Activated CD8-positive, alpha-beta T cell treated with anti-CD3 and anti-CD28 coated beads for 36 hours (primary cell): ENCODE measurements around the gene CDH13. TPM values are rescaled to one million over a fixed set of nuclear protein-coding genes. Genes with fewer than 3 reads are reported as not detected.

Experiments used
- ATAC-seq: fragments of 200-7000 bp; cut with Tn5 transposase; one replicate; pipeline ENCODE4 v1.10.0; 2021; ENCODE audit warnings: mild to moderate bottlenecking, moderate library complexity
- CTCF ChIA-PET: fragments of 350-600 bp; sonication (Branson Sonifier 250); formaldehyde crosslinking; loops from one replicate; lab custom pipeline; 2021; ENCODE audit warnings: antibody characterized with exemption; lab: Charles Lee
- POLR2A ChIA-PET: fragments of 350-600 bp; sonication (Branson Sonifier 250); formaldehyde crosslinking; loops from one replicate; lab custom pipeline; 2021; ENCODE audit warnings: antibody characterized with exemption; lab: Charles Lee
- DNase-seq: peaks from one replicate; pipeline ENCODE4 v3.0.0-alpha.2; 2020
- H3K27ac Mint-ChIP-seq: one replicate; pipeline ENCODE4 v1.8.0; 2021; ENCODE audit warnings: mild to moderate bottlenecking, mixed read lengths
- H3K27me3 Mint-ChIP-seq: one replicate; pipeline ENCODE4 v1.8.0; 2021; ENCODE audit warnings: mixed read lengths
- H3K36me3 Mint-ChIP-seq: one replicate; pipeline ENCODE4 v1.8.0; 2021; ENCODE audit warnings: low read depth, mixed read lengths
- H3K4me1 Mint-ChIP-seq: one replicate; pipeline ENCODE4 v1.8.0; 2021; ENCODE audit warnings: low read depth, mixed read lengths
- H3K4me3 Mint-ChIP-seq: one replicate; pipeline ENCODE4 v1.8.0; 2021; ENCODE audit warnings: mild to moderate bottlenecking, moderate library complexity, mixed read lengths
- H3K9me3 Mint-ChIP-seq: one replicate; pipeline ENCODE4 v1.8.0; 2021; ENCODE audit warnings: mixed read lengths
- CTCF ChIP-seq: fragments of 200-600 bp; IDR thresholded peaks from one replicate; pipeline ENCODE4 v1.8.0; 2022; ENCODE audit warnings: antibody characterized with exemption, mild to moderate bottlenecking
- intact Hi-C: fragments of 100-400 bp; cut with micrococcal nuclease; formaldehyde crosslinking; loops from one replicate; pipeline ENCODE4 v1.10.0; 2022
- total RNA-seq, 2 experiments: library from RNA; stranded (reverse); gene quantifications; one replicate each; pipeline ENCODE4 v1.2.3, GENCODE V29; 2021

Gene CDH13
- total RNA-seq, 2 experiments from 2014 or later, result not detected

GRCh38 chr16:83732536-83732935 lies 1105.8 kb downstream of the CDH13 start:
- POLR2A ChIA-PET, result no interaction called here
- CTCF ChIA-PET, result no interaction called here
- TF ChIP-seq CTCF, result no peak
- H3K36me3 Mint-ChIP-seq, result no peaks in the 10 kb centered on the region
- H3K4me3 Mint-ChIP-seq, result no peak overlapping the region
- intact Hi-C loops, result no loop called here
- peaks cover 2% of the 10 kb centered on the region for H3K27me3 Mint-ChIP-seq
- H3K4me1 Mint-ChIP-seq, result no peaks in the 10 kb centered on the region
- ATAC-seq (no peak), DNase-seq (no peak)
- no peak overlapping the region for H3K27ac Mint-ChIP-seq
- H3K9me3 Mint-ChIP-seq, result peaks cover 22% of the 10 kb centered on the region

DNA sequence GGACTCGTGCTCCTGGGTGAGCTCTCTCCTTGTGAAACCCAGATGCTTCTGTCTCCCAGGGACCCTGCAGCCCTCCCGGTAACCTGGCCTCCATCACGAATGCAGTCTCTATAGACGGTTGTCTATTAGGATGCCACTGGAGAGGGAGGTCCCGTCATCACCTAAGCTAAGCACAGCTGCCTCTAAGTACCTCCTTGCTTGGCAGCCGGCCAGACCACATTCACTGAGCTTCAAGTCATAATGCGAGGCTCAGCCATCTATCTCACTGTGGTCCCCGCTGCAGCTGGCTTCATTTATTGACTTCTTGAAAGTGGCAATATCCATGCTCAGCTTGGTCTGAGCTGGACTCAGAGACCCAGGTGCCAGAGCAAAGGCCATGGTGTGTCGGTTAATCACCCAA lies 1106.5 kb downstream of the CDH13 start:
- CTCF ChIA-PET, result no interaction called here
- Mint-ChIP-seq H3K4me1 (no peaks in the 10 kb centered on the region), H3K4me3 (no peak overlapping the region), H3K36me3 (no peaks in the 10 kb centered on the region), H3K27ac (no peak overlapping the region), H3K9me3 (peaks cover 22% of the 10 kb centered on the region), H3K27me3 (peaks cover 2% of the 10 kb centered on the region)
- intact Hi-C loops, result no loop called here
- TF ChIP-seq CTCF, result no peak
- peak; percentile 10 for DNase-seq
- no peak for ATAC-seq
- POLR2A ChIA-PET, result no interaction called here

- CTCF ChIA-PET, result no interaction called here
- Mint-ChIP-seq H3K4me1 (no peaks in the 10 kb centered on the region), H3K36me3 (no peaks in the 10 kb centered on the region), H3K9me3 (peaks cover 22% of the 10 kb centered on the region), H3K4me3 (no peak overlapping the region), H3K27ac (no peak overlapping the region), H3K27me3 (peaks cover 2% of the 10 kb centered on the region)
- no peak for ATAC-seq
- no peak for DNase-seq
- intact Hi-C loops, result no loop called here
- no peak for TF ChIP-seq CTCF
- POLR2A ChIA-PET, result no interaction called here
Measured at GRCh38 chr16:83734136-83734535, 1107.4 kb downstream of the CDH13 start.

DNA sequence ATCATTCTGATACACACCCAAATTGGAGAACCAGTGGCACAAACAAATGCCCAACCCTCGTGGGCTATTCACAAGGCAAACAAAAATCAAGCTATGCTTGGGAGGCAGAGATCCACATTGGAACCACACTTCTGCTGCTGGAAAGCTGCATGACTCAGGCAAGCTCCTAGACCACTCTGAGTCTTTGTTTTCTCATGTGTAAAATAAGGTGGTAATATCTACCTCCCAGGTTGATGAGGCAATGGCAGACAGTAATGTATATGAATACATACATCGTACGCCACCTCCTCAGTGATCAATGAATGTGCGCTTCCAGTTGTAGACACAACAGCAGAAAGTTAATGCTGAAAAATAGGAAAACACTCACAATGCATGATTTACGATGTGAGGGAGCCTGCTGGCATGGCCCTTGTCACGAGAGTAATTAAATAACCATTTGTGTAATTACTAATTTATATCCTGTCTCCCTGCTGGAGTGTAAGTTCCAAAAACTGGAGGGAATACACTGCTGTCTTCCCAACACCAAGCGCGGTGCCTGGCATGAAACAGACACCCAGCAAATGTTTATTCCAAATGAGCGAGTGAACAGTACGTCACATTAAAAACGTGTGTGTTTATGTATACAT lies 1111.1 kb downstream of the CDH13 start:
- Mint-ChIP-seq H3K27ac (no peak overlapping the region), H3K4me1 (no peaks in the 10 kb centered on the region), H3K9me3 (peaks cover 17% of the 10 kb centered on the region), H3K27me3 (peaks cover 2% of the 10 kb centered on the region), H3K4me3 (no peak overlapping the region), H3K36me3 (no peaks in the 10 kb centered on the region)
- CTCF ChIA-PET, result no interaction called here
- no peak for TF ChIP-seq CTCF
- DNase-seq, result no peak
- intact Hi-C loops, result no loop called here
- no peak for ATAC-seq
- POLR2A ChIA-PET, result no interaction called here

GRCh38 chr16:83738923-83739503 lies 1112.2 kb downstream of the CDH13 start:
- intact Hi-C loops, result no loop called here
- peaks cover 2% of the 10 kb centered on the region for H3K27me3 Mint-ChIP-seq
- no peak for ATAC-seq
- H3K4me3 Mint-ChIP-seq, result no peak overlapping the region
- DNase-seq, result no peak
- no peak for TF ChIP-seq CTCF
- ChIA-PET POLR2A (no interaction called here), CTCF (no interaction called here)
- no peaks in the 10 kb centered on the region for H3K36me3 Mint-ChIP-seq
- H3K4me1 Mint-ChIP-seq, result no peaks in the 10 kb centered on the region
- peaks cover 15% of the 10 kb centered on the region for H3K9me3 Mint-ChIP-seq
- no peak overlapping the region for H3K27ac Mint-ChIP-seq
